HepG2 (cell line): ENCODE data around the gene C19orf47. TPM values are rescaled to one million over a fixed set of nuclear protein-coding genes. Genes with fewer than 3 reads are reported as not detected.

Experiments used
- MAZ ChIP-seq, 2 experiments: sonication (generic) in 1 of 2; formaldehyde crosslinking in 1 of 2; IDR thresholded peaks; 2 replicates each; pipeline versions ENCODE4 v1.5.0 to v1.6.1; 2012 to 2020; ENCODE audit warnings: low read depth in 2 of 2, mild to moderate bottlenecking in 2 of 2, borderline replicate concordance in 1 of 2, improper control_type of control experiment in 1 of 2, low read length in 1 of 2, missing genetic modification reagents in 1 of 2, moderate library complexity in 1 of 2
- ZNF609 ChIP-seq: sonication (generic); formaldehyde crosslinking; IDR thresholded peaks from 2 replicates; pipeline ENCODE4 v1.4.0; 2020; ENCODE audit warnings: mild to moderate bottlenecking, missing genetic modification reagents, borderline replicate concordance
- ZNF770 ChIP-seq: sonication (generic); formaldehyde crosslinking; IDR thresholded peaks from 2 replicates; pipeline ENCODE4 v1.5.0; 2020; ENCODE audit warnings: mild to moderate bottlenecking, missing genetic modification reagents
- polyA plus RNA-seq, 8 experiments: library from polyadenylated mRNA; depleted of rRNA in 3 of 8; stranded (reverse) in 7 of 8; unstranded in 1 of 8; fragments of >200 nt; fragmentation: Illumina TruSeq in 4 of 8; extraction: Trizol in 4 of 8; gene quantifications; 2 replicates each; pipeline versions ENCODE4 v1.2.1 to v1.2.3, GENCODE V29; 2011 to 2016; ENCODE audit warnings: low read depth in 4 of 8, missing spikeins in 1 of 8, mixed read lengths in 1 of 8; ENCODE audit not compliant: insufficient read depth in 1 of 8
- total RNA-seq, 5 experiments: library from RNA; depleted of rRNA; stranded (reverse); fragments of >200 nt; fragmentation: Illumina TruSeq; extraction: Trizol; gene quantifications; 2 replicates each; pipeline ENCODE4 v1.2.3, GENCODE V29; 2016; ENCODE audit warnings: low read depth in 1 of 5

C19orf47 gene
- total and polyA plus RNA-seq, 2 of the 13 experiments (the other 11 are each of a cell fraction or from before 2014, with no cell fraction given), result 8.1 to 10.6 TPM

GRCh38 chr19:40357640-40358039 is 9.4 kb upstream of the C19orf47 start (continued):
- TF ChIP-seq ZNF609 (CRISPR knock-in tag) (no peak), MAZ (IDR thresholded peaks at IDR 0.05; ENCODE audit: borderline replicate concordance, low read depth, low read length) (no peak), MAZ (CRISPR knock-in tag; IDR thresholded peaks at IDR 0.05; ENCODE audit: low read depth) (no peak), ZNF770 (CRISPR knock-in tag) (no peak)
